CD4-positive, CD25-positive, alpha-beta regulatory T cell (primary cell): Measurements from ENCODE around the gene PMEPA1. TPM values are rescaled to one million over a fixed set of nuclear protein-coding genes. Genes with fewer than 3 reads are reported as not detected.
A peak's percentile ranks its signal among the peaks of the same experiment; 100 is the strongest.

Experiments used
- ATAC-seq, 2 donors: fragments of 150-1000 bp; cut with Tn5 transposase; one replicate each; pipeline ENCODE4 v1.10.0; 2021; ENCODE audit warnings: low read depth in 2 of 2, moderate number of reproducible peaks in 2 of 2, moderate library complexity in 1 of 2
- DNase-seq, 3 donors: peaks; one replicate each; pipeline versions ENCODE4 v3.0.0 to v3.0.0-alpha.2; 2012 to 2022; ENCODE audit warnings: mixed read lengths in 1 of 3
- H3K27ac ChIP-seq: one replicate; pipeline ENCODE4 v1.7.0; 2013; ENCODE audit warnings: mild to moderate bottlenecking, low read length; ENCODE audit not compliant: insufficient read depth, poor library complexity, severe bottlenecking
- H3K27me3 ChIP-seq: one replicate; pipeline ENCODE4 v1.7.0; 2013; ENCODE audit warnings: low read length; ENCODE audit not compliant: control insufficient read depth, insufficient read depth
- H3K36me3 ChIP-seq: one replicate; pipeline ENCODE4 v1.7.0; 2013; ENCODE audit warnings: mild to moderate bottlenecking, low read length, moderate library complexity; ENCODE audit not compliant: control insufficient read depth, insufficient read depth
- H3K4me1 ChIP-seq: 2 replicates; pipeline ENCODE4 v1.7.0; 2013; ENCODE audit warnings: mild to moderate bottlenecking, low read length; ENCODE audit not compliant: insufficient read depth, control insufficient read depth, poor library complexity, severe bottlenecking
- H3K4me3 ChIP-seq: one replicate; pipeline ENCODE4 v1.7.0; 2013; ENCODE audit warnings: low read depth, mild to moderate bottlenecking, low read length, moderate library complexity
- H3K9me3 ChIP-seq, 2 experiments: 1 replicate in 1 of 2; 2 replicates in 1 of 2; pipeline ENCODE4 v1.7.0; 2013; ENCODE audit warnings: low read length in 2 of 2, mild to moderate bottlenecking in 1 of 2, moderate library complexity in 1 of 2; ENCODE audit not compliant: control insufficient read depth in 2 of 2
- H3K27ac Mint-ChIP-seq, 3 donors: one replicate each; pipeline ENCODE4 v1.8.0; 2020 to 2022; ENCODE audit warnings: mild to moderate bottlenecking in 3 of 3, mixed read lengths in 3 of 3, moderate library complexity in 2 of 3
- H3K27me3 Mint-ChIP-seq: one replicate; pipeline ENCODE4 v1.8.0; 2022; ENCODE audit warnings: mild to moderate bottlenecking, mixed read lengths
- H3K36me3 Mint-ChIP-seq: one replicate; pipeline ENCODE4 v1.8.0; 2020; ENCODE audit warnings: mixed read lengths
- H3K4me1 Mint-ChIP-seq, 4 donors: one replicate each; pipeline ENCODE4 v1.8.0; 2020 to 2022; ENCODE audit warnings: mixed read lengths in 4 of 4, mild to moderate bottlenecking in 1 of 4
- H3K4me3 Mint-ChIP-seq, 4 donors: one replicate each; pipeline ENCODE4 v1.8.0; 2020 to 2022; ENCODE audit warnings: mild to moderate bottlenecking in 4 of 4, mixed read lengths in 4 of 4, moderate library complexity in 3 of 4
- H3K9me3 Mint-ChIP-seq, 7 donors: one replicate each; pipeline ENCODE4 v1.8.0; 2020 to 2022; ENCODE audit warnings: mixed read lengths in 7 of 7, mild to moderate bottlenecking in 3 of 7, moderate library complexity in 2 of 7
- polyA plus RNA-seq, 4 donors: library from polyadenylated mRNA; unstranded; fragments of 300-500 nt; fragmentation: Illumina TruSeq; gene quantifications; one replicate each; pipeline ENCODE4 v1.2.3, GENCODE V29; 2021
- total RNA-seq: library from RNA; stranded (reverse); gene quantifications from one replicate; pipeline ENCODE4 v1.2.3, GENCODE V29; 2022

PMEPA1 gene
- total and polyA plus RNA-seq, 5 donors from 2014 or later: 0.36 to 4.0 (median 0.86) TPM

GRCh38 chr20:57661746-57662455 lies 47.9 kb downstream of the PMEPA1 start:
- no peak overlapping the region for H3K4me3 ChIP-seq
- H3K27me3 ChIP-seq: no peaks in the 10 kb centered on the region
- H3K4me3 Mint-ChIP-seq: no peak overlapping the region
- no peak overlapping the region for H3K27ac ChIP-seq
- H3K36me3 ChIP-seq: no peaks in the 10 kb centered on the region
- peaks cover 12% of the 10 kb centered on the region for H3K4me1 ChIP-seq
- no peaks in the 10 kb centered on the region for H3K27me3 Mint-ChIP-seq
- H3K4me1 Mint-ChIP-seq: peaks cover 0 to 21% (median 10%) of the 10 kb centered on the region in 4 donors
- no peak for DNase-seq
- peaks cover 0 to 1% (median 0%) of the 10 kb centered on the region in 7 donors for H3K9me3 Mint-ChIP-seq
- H3K9me3 ChIP-seq: no peaks in the 10 kb centered on the region
- H3K36me3 Mint-ChIP-seq: peaks cover 3% of the 10 kb centered on the region
- ATAC-seq: no peak
- H3K27ac Mint-ChIP-seq: peak overlapping the region in 1 of 3 donors; percentile 55

GRCh38 chr20:57660922-57661745 lies 48.7 kb downstream of the PMEPA1 start:
- no peaks in the 10 kb centered on the region for H3K27me3 Mint-ChIP-seq
- H3K9me3 Mint-ChIP-seq: peaks cover 0 to 1% (median 0%) of the 10 kb centered on the region in 7 donors
- H3K36me3 Mint-ChIP-seq: peaks cover 3% of the 10 kb centered on the region
- H3K4me3 Mint-ChIP-seq: no peak overlapping the region
- H3K27ac Mint-ChIP-seq: no peak overlapping the region
- no peak overlapping the region for H3K27ac ChIP-seq
- no peaks in the 10 kb centered on the region for H3K9me3 ChIP-seq
- peaks cover 12% of the 10 kb centered on the region for H3K4me1 ChIP-seq
- ATAC-seq: no peak
- peaks cover 0 to 25% (median 10%) of the 10 kb centered on the region in 4 donors for H3K4me1 Mint-ChIP-seq
- H3K4me3 ChIP-seq: no peak overlapping the region
- H3K36me3 ChIP-seq: no peaks in the 10 kb centered on the region
- H3K27me3 ChIP-seq: no peaks in the 10 kb centered on the region
- DNase-seq: no peak

GRCh38 chr20:57660181-57660921 lies 49.5 kb downstream of the PMEPA1 start:
- ATAC-seq (no peak), DNase-seq (no peak)
- Mint-ChIP-seq H3K4me3 (no peak overlapping the region), H3K36me3 (peaks cover 3% of the 10 kb centered on the region), H3K27ac (peak overlapping the region in 1 of 3 donors; percentile 4), H3K4me1 (peaks cover 0 to 25% (median 10%) of the 10 kb centered on the region in 4 donors), H3K27me3 (no peaks in the 10 kb centered on the region), H3K9me3 (peaks cover 0 to 1% (median 0%) of the 10 kb centered on the region in 7 donors)
- H3K9me3 ChIP-seq: no peaks in the 10 kb centered on the region
- H3K27me3 ChIP-seq: no peaks in the 10 kb centered on the region
- H3K4me1 ChIP-seq: peaks cover 12% of the 10 kb centered on the region
- no peak overlapping the region for H3K4me3 ChIP-seq
- H3K27ac ChIP-seq: no peak overlapping the region
- no peaks in the 10 kb centered on the region for H3K36me3 ChIP-seq

GRCh38 chr20:57659517-57660180 lies 50.2 kb downstream of the PMEPA1 start:
- no peaks in the 10 kb centered on the region for H3K27me3 ChIP-seq
- Mint-ChIP-seq H3K4me3 (no peak overlapping the region), H3K9me3 (peaks cover 0 to 1% (median 0%) of the 10 kb centered on the region in 7 donors), H3K27ac (peak overlapping the region in 2 of 3 donors; percentile 4 to 78), H3K36me3 (peaks cover 3% of the 10 kb centered on the region), H3K4me1 (peaks cover 0 to 29% (median 10%) of the 10 kb centered on the region in 4 donors), H3K27me3 (no peaks in the 10 kb centered on the region)
- H3K27ac ChIP-seq: no peak overlapping the region
- H3K36me3 ChIP-seq: no peaks in the 10 kb centered on the region
- peaks cover 12% of the 10 kb centered on the region for H3K4me1 ChIP-seq
- DNase-seq (no peak), ATAC-seq (no peak)
- no peaks in the 10 kb centered on the region for H3K9me3 ChIP-seq
- H3K4me3 ChIP-seq: no peak overlapping the region

GRCh38 chr20:57658833-57659516 lies 50.8 kb downstream of the PMEPA1 start:
- peaks cover 12% of the 10 kb centered on the region for H3K4me1 ChIP-seq
- Mint-ChIP-seq H3K27ac (peak overlapping the region; percentile 11 to 85 (median 78)), H3K36me3 (peaks cover 3% of the 10 kb centered on the region), H3K4me1 (peaks cover 0 to 34% (median 10%) of the 10 kb centered on the region in 4 donors), H3K9me3 (peaks cover 0 to 1% (median 0%) of the 10 kb centered on the region in 7 donors), H3K4me3 (peak overlapping the region in 1 of 4 donors; percentile 16), H3K27me3 (no peaks in the 10 kb centered on the region)
- H3K27me3 ChIP-seq: no peaks in the 10 kb centered on the region
- DNase-seq (no peak), ATAC-seq (no peak)
- H3K27ac ChIP-seq: no peak overlapping the region
- no peak overlapping the region for H3K4me3 ChIP-seq
- H3K9me3 ChIP-seq: no peaks in the 10 kb centered on the region
- no peaks in the 10 kb centered on the region for H3K36me3 ChIP-seq

- Histone ChIP-seq H3K36me3 (no peaks in the 10 kb centered on the region), H3K27me3 (no peaks in the 10 kb centered on the region), H3K4me3 (no peak overlapping the region), H3K27ac (no peak overlapping the region), H3K4me1 (peaks cover 12% of the 10 kb centered on the region), H3K9me3 (no peaks in the 10 kb centered on the region)
- Mint-ChIP-seq H3K4me1 (peaks cover 0 to 34% (median 10%) of the 10 kb centered on the region in 4 donors), H3K9me3 (peaks cover 0 to 1% (median 0%) of the 10 kb centered on the region in 7 donors), H3K27me3 (no peaks in the 10 kb centered on the region), H3K27ac (peak overlapping the region; percentile 43 to 95 (median 85)), H3K36me3 (peaks cover 3% of the 10 kb centered on the region), H3K4me3 (peak overlapping the region in 1 of 4 donors; percentile 74)
- no peak for ATAC-seq
- no peak for DNase-seq
These were observed 51.4 kb downstream of the PMEPA1 start for GRCh38 chr20:57658447-57658832.
